Endometrium (tissue), 2 donors: Measurements from ENCODE around the gene BEGAIN.
"Not testable (repeated sequence)": the region's sequence is repeated elsewhere in the genome, so short reads cannot be mapped to it uniquely, and the experiment has no call there.

Experiments
- FAIRE-seq: peaks from 2 replicates; lab custom pipeline; 2012; peaks lifted over from hg19 to GRCh38; lab: Jason Lieb, UNC
- donor health status: control.
- donor health status: control.

Gene BEGAIN

GRCh38 chr14:100523131-100523842, 63.9 kb downstream of the BEGAIN start:
- no peak for FAIRE-seq

GRCh38 chr14:100522616-100523099, 64.6 kb downstream of the BEGAIN start:
- FAIRE-seq, result no peak

GRCh38 chr14:100506053-100506452, 81.2 kb downstream of the BEGAIN start:
- FAIRE-seq, result not testable (repeated sequence)

DNA sequence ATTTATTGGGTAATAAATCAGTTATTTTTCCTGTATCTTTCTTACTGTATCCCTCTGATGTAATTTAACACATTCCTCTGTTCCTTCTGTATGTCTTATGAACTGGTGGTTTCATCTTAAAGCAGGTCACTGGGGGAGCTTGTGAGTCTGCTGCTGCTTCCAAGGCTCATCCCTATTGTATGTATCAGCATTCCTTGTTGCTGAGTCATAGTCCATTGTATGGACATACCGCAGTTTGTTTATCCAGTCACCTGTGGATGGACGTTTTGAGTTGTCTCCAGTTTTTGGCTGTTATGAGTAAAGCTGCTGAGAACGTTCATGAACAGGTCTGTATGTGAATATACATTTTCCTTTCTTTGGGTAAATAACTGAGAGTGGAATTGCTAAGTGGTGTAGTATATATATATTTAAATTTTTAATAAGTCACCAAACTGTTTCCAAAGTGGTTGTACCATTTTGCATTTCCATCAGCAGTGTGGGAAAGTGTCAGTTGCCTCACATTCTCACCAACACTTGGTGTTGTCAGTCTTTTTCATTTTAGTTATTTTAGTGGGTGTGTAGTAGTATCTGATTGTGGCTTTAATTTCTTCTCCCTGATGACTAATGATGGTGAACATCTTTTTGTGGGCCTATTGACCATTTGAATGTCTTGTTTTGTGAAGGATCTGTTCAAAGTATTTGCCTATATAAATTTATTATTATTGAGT, 82.7 kb downstream of the BEGAIN start:
- no peak for FAIRE-seq

DNA sequence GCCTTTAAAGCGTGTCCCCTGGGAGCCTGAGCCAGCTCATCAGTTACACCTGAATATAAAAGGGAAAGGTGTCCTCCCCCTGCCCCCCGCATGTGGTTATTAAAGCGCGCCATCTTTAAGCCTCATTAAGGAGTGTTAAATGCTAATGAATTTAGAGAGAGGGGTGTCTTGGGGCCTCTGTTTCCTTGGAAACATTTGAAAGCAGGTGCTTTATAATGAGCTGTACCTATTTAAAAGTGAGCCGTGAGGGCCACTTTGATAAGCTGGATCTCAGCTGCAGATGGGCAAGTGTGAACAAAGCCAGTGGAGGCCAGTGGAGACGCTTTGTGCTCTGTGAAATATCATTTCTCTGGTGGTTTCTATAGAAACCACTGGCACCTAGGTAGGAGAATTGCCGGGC, 84.0 kb downstream of the BEGAIN start:
- no peak for FAIRE-seq

DNA sequence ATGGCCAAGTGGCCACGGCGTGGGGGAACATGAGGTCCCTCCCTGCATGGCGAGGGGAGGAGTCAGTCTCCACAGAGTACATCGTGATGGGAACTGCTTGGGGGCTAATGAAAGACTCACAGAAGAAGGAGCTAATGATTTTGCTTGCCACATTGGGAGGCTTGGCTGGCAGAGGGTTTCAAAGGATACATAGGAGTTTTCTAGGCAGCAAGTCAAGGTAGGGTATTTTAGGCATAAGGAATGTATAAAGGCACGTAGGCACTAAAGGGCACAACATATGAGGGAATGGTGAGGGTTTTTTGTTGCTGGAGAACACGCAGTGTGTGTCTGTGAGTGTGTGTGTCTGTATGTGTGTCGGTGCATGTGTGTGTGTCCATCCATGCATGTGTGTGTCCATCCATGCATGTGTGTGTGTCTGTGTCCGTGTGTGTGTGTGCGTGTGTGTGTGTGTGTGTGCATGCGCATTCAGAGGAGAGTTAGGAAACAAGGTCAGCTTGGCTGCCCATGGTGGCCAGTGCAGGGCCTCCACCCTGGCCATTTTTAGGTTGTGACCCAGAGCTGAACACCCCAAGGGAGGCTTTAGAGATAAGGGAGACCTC, 84.5 kb downstream of the BEGAIN start:
- FAIRE-seq, result no peak

GRCh38 chr14:100500128-100500527, 87.1 kb downstream of the BEGAIN start:
- no peak for FAIRE-seq

- FAIRE-seq, result no peak
These were observed 89.1 kb downstream of the BEGAIN start for GRCh38 chr14:100498068-100498467.

- no peak for FAIRE-seq
These were observed 91.3 kb downstream of the BEGAIN start for GRCh38 chr14:100495917-100496316.

GRCh38 chr14:100494645-100495044, 92.6 kb downstream of the BEGAIN start:
- FAIRE-seq, result no peak

DNA sequence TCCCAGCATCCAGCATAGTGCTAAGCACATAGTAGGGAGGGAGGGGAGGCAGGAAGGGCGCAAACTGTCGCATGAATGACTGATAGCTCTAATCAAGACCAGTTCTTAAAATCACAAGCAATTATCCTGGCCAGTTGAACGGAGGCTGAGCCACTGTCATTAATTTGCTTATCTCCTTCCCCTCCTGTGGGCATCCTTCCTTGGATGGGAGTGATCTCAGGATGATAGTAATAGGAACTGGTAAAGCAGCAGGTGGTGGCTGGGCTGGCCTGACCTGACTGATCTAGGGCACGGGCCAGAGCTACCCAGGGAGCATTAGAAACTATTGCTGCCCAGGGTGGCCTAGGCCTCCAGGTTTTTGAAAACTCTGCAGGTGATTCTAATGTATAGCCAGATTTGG, 97.0 kb downstream of the BEGAIN start:
- FAIRE-seq, result no peak

DNA sequence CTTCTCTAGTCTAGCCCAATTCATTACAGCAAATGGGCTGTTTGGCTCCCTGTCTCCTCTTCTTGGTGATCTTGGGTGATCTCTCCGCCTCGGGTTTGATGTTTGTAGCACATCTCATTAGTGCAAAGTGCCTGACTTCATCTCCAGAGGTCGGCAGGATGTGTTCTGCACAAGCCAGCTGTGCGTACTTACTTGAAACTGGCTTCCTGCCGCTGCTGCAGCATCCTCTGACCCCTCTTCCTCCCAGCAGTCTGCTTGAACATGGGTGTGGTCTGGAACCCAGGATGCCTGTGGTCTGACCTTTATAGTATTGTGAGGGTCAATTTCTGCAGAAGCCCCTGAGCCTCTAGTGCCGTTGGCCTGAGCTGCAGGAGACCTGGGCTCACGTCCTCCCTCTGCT, 99.2 kb downstream of the BEGAIN start:
- FAIRE-seq, result no peak

GRCh38 chr14:100487304-100487703, 99.9 kb downstream of the BEGAIN start:
- no peak for FAIRE-seq
